ENCODE measurements around the gene STON2.

- TF ChIP-seq POU6F1 (CRISPR knock-in tag; IDR thresholded peaks at IDR 0.05; ENCODE audit: borderline replicate concordance, low read depth) (no peak), ZNF565 (CRISPR knock-in tag; conservative IDR thresholded peaks at IDR 0.05; ENCODE audit: low read depth) (no peak), GLIS3 (CRISPR knock-in tag; IDR thresholded peaks at IDR 0.05) (no peak), ZC3H10 (CRISPR knock-in tag; IDR thresholded peaks at IDR 0.05) (no peak), ARNTL (CRISPR knock-in tag; IDR thresholded peaks at IDR 0.05; ENCODE audit: borderline replicate concordance, low read depth) (no peak), ZFP3 (CRISPR knock-in tag; IDR thresholded peaks at IDR 0.05) (no peak), TSHZ2 (CRISPR knock-in tag; IDR thresholded peaks at IDR 0.05) (no peak), PATZ1 (CRISPR knock-in tag; IDR thresholded peaks at IDR 0.05; ENCODE audit: borderline replicate concordance) (no peak)
Observed at GRCh38 chr14:81313200-81313599, 86.9 kb downstream of the STON2 start.

Data from SK-N-SH treated with all-trans-retinoic acid at 6 μM for 48 hours (cell line).